ENCODE data around the gene CALD1. TPM values are rescaled to one million over a fixed set of nuclear protein-coding genes. Genes with fewer than 3 reads are reported as not detected.

The CALD1 gene
- total RNA-seq, 2 experiments from 2014 or later: 0.33 TPM; not detected in 1

- Mint-ChIP-seq H3K36me3 (ENCODE audit: low read depth) (peaks cover 14% of the 10 kb centered on the region), H3K9me3 (no peaks in the 10 kb centered on the region), H3K4me1 (ENCODE audit: low read depth) (no peaks in the 10 kb centered on the region), H3K27ac (no peak overlapping the region), H3K4me3 (no peak overlapping the region), H3K27me3 (no peaks in the 10 kb centered on the region)
- no peak for TF ChIP-seq CTCF (IDR thresholded peaks at IDR 0.05)
- H3K9me3 ChIP-seq (ENCODE audit: control insufficient read depth in 1 of 2, insufficient read depth in 1 of 2, low read length in 2 of 2): peaks cover 0 to 7% of the 10 kb centered on the region in 2 experiments
- H3K36me3 ChIP-seq (ENCODE audit: insufficient read depth, low read length): no peaks in the 10 kb centered on the region
- H3K27me3 ChIP-seq (ENCODE audit: control insufficient read depth in 1 of 2, insufficient read depth in 2 of 2, low read length in 2 of 2): no peaks in the 10 kb centered on the region
- DNase-seq (no peak), ATAC-seq (ENCODE audit: poor library complexity) (no peak)
- intact Hi-C loops (cut with DNase I, micrococcal nuclease): no loop called here
- POLR2A ChIA-PET: no interaction called here
- H3K4me1 ChIP-seq (ENCODE audit: insufficient read depth, low read length): no peaks in the 10 kb centered on the region
- no peak overlapping the region for H3K27ac ChIP-seq (ENCODE audit: low read depth in 1 of 2, low read length in 2 of 2)
- CTCF ChIA-PET: no interaction called here
- no peak overlapping the region for H3K4me3 ChIP-seq (ENCODE audit: low read length)
Observed at GRCh38 chr7:134789967-134790685, 10.7 kb downstream of the CALD1 start.

GRCh38 chr7:134792968-134793367 lies 13.5 kb downstream of the CALD1 start:
- H3K4me3 Mint-ChIP-seq: no peak overlapping the region
- no peak overlapping the region for H3K27ac Mint-ChIP-seq
- no peaks in the 10 kb centered on the region for H3K4me1 ChIP-seq (ENCODE audit: insufficient read depth, low read length)
- no peaks in the 10 kb centered on the region for H3K36me3 ChIP-seq (ENCODE audit: insufficient read depth, low read length)
- no peaks in the 10 kb centered on the region for H3K27me3 ChIP-seq (ENCODE audit: control insufficient read depth in 1 of 2, insufficient read depth in 2 of 2, low read length in 2 of 2)
- no peaks in the 10 kb centered on the region for H3K27me3 Mint-ChIP-seq
- ATAC-seq (ENCODE audit: poor library complexity) (no peak), DNase-seq (no peak)
- ChIA-PET POLR2A (no interaction called here), CTCF (no interaction called here)
- H3K4me1 Mint-ChIP-seq (ENCODE audit: low read depth): no peaks in the 10 kb centered on the region
- H3K9me3 ChIP-seq (ENCODE audit: control insufficient read depth in 1 of 2, insufficient read depth in 1 of 2, low read length in 2 of 2): peaks cover 0 to 7% of the 10 kb centered on the region in 2 experiments
- H3K27ac ChIP-seq (ENCODE audit: low read depth in 1 of 2, low read length in 2 of 2): no peak overlapping the region
- H3K36me3 Mint-ChIP-seq (ENCODE audit: low read depth): peaks cover 19% of the 10 kb centered on the region
- intact Hi-C loops (cut with DNase I, micrococcal nuclease): no loop called here
- TF ChIP-seq CTCF (IDR thresholded peaks at IDR 0.05): no peak
- no peak overlapping the region for H3K4me3 ChIP-seq (ENCODE audit: low read length)
- H3K9me3 Mint-ChIP-seq: peaks cover 2% of the 10 kb centered on the region

GRCh38 chr7:134795231-134795630 lies 15.8 kb downstream of the CALD1 start:
- H3K4me3 ChIP-seq (ENCODE audit: low read length): no peak overlapping the region
- H3K36me3 ChIP-seq (ENCODE audit: insufficient read depth, low read length): no peaks in the 10 kb centered on the region
- no peak overlapping the region for H3K27ac Mint-ChIP-seq
- no peak for TF ChIP-seq CTCF (IDR thresholded peaks at IDR 0.05)
- intact Hi-C loops (cut with DNase I, micrococcal nuclease): no loop called here
- no peaks in the 10 kb centered on the region for H3K27me3 ChIP-seq (ENCODE audit: control insufficient read depth in 1 of 2, insufficient read depth in 2 of 2, low read length in 2 of 2)
- H3K4me3 Mint-ChIP-seq: no peak overlapping the region
- DNase-seq (no peak), ATAC-seq (ENCODE audit: poor library complexity) (no peak)
- H3K27ac ChIP-seq (ENCODE audit: low read depth in 1 of 2, low read length in 2 of 2): no peak overlapping the region
- POLR2A ChIA-PET: no interaction called here
- CTCF ChIA-PET: interaction anchor here (0.8 kb wide), 1 partner anchor 188 kb away, joined by 3 read pairs; no protein-coding TSS in a partner anchor
- peaks cover 34% of the 10 kb centered on the region for H3K36me3 Mint-ChIP-seq (ENCODE audit: low read depth)
- no peaks in the 10 kb centered on the region for H3K4me1 Mint-ChIP-seq (ENCODE audit: low read depth)
- H3K27me3 Mint-ChIP-seq: no peaks in the 10 kb centered on the region
- H3K4me1 ChIP-seq (ENCODE audit: insufficient read depth, low read length): no peaks in the 10 kb centered on the region
- peaks cover 0 to 7% of the 10 kb centered on the region in 2 experiments for H3K9me3 ChIP-seq (ENCODE audit: control insufficient read depth in 1 of 2, insufficient read depth in 1 of 2, low read length in 2 of 2)
- H3K9me3 Mint-ChIP-seq: peaks cover 2% of the 10 kb centered on the region
